GM19438 (cell line): ENCODE results near the gene METRN.

Experiments
- ATAC-seq: cut with Tn5 transposase; IDR thresholded peaks from one replicate; pipeline ENCODE4 v1.9.1; 2021; ENCODE audit warnings: low read depth; ENCODE audit not compliant: unreplicated experiment

Gene METRN

DNA sequence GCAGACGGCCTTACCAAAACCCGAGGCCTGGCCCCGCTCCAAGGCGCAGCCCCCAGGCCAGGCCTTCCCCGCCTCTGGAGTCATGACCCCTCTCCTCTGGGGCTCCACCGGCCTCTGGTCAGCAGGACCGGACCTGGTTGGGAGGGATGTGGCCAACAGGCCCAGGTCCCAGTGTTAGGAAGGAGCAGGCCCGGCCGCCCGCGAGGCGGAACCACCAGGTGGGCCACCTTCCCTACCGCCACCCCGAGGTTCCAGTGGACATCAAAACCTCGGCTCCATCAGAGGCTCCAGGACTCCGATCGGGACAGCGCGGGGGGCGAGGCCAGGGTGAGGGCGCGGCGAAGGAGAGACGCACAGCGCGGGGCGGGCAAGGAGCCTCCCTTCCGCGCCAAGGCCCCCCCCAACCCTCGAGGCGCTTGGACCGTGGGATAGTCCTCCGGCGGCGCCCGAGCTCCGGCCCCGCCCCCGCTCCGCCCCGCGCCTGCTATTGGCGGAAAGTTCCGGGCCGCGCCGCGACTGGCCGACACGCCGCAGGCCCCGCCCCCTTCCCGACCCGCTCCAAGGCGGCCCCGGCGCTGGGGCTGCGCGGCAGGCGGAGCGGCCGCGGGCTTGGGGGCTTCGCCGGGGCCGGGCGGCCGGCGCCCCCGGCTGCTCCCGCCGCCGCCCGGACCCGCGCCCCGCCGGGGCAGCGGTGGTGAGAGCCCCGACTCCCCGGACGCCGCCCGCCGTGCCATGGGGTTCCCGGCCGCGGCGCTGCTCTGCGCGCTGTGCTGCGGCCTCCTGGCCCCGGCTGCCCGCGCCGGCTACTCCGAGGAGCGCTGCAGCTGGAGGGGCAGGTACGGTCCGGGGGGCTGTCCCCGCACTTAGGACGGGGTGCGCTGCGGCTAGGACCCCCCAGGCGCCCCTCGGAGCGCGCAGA, at the start of gene METRN:
Gene METRN, plus strand, starts transcription at position 561 of the 919 bp plus-strand sequence. Its CDS starts 172 bp downstream, at position 733.
- ATAC-seq: peak; percentile 64

DNA sequence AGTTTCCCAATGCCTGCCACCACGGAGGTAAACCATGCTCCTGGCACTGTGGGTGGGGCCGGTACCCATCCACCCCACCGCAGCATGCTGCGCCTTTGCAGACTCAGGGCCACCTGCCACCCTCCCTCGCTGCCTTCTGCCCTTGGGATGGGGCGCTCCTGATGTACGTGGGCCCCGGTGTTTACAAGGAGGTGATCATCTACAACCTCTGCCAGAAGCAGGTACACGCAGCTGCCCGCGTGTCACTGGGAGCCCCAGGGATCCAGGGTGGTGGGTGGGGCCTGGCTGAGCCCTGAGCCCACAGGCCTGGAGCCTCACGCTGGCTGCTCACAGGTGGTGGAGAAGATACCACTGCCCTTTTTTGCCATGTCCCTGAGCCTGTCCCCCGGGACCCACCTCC, 48.3 kb upstream of the METRN start:
- no peak for ATAC-seq

DNA sequence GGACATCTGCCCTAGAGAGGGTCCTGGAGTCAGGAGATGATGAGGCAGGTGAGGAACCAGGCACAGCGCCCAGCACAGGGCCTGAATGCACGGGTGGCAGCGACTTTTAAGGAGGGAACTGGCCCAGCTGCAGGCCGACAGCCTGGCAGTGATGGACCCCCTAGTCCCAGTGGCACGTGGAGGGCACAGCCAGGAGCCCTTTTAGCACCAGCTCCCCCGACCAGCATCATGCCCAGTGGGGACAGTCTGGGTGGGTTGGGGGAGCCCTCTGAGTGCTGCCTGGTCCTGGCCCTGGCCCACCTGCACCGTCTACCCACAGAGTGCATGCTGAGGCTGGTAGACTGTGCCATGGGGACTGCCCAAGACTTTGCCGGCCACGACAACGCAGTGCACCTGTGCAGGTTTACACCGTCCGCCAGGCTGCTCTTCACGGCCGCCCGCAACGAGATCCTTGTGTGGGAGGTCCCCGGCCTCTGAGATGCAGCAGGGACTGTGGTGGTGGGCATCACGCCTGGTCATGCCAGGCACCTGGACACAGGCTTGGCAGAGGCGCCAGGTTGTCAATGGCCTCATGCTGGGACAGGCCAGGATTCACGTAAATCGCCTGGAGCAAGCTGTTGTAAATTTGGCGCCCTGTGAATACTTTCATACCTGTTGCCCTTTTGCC, 47.7 kb upstream of the METRN start:
- no peak for ATAC-seq

DNA sequence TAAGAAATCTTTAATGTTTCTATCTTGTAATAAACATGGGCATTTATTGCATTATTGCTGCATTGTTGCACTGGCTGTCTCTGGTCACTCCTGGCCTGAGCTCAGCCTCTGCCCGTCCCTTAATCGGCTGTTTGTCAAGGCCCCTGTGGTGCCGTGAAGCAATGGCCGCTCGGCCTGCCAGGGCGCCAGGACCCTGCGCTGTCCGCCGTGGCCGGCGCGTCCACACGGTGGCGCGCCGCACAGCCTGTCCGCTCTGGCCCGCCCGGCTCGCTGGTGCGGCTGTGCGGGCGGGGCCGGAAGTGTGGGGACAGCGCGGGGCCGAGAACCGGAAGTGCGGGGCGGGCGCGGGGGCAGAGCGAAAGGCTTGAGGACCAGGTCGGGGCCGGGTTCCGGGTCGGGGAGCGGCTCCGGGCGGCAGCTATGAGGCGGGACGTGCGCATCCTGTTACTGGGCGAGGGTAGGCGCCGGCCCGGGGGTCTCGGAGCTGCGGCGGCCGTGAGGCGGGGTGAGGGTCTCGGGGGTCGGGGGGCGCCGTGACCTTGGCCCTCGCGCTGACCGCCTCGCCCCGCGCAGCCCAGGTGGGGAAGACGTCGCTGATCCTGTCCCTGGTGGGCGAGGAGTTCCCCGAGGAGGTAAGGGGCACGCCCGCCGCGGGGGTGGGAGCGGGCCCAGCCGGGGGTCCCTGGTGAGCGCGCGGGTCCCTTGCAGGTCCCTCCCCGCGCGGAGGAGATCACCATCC, 47.0 kb upstream of the METRN start, which contains the start of gene RHOT2:
Gene RHOT2, plus strand, starts transcription at position 353 of the 739 bp plus-strand sequence. Its CDS starts 68 bp downstream, at position 421.
- peak; percentile 85 for ATAC-seq

DNA sequence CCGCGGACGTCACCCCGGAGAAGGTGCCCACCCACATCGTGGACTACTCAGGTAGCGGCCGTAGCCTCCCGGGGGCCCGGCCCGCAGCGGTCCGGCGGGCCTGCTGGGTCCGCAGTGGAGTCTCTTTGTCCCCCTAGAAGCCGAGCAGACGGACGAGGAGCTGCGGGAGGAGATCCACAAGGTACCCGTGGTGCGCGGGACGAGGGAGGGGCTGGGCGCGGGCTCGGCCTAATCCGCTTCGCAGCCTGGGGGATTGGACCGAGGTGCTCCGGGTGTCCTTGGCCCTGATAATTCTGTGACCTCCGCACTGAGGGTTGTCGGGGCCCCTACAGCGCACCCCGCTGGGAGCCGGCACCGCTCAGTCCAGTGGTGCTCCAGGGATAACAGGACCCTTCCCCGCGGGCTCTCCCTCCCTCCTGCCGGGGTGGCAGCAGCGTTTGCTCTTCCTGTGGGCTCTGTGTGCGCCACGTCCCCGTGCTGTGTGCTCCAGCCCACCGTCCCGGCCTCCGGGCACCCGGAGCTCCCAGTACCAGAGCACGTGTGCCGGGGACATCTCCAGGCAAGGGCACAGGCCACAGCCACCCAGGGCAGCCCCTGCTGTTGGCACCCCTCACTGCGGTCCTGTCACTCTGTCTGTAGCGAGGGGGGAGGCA, 46.3 kb upstream of the METRN start:
- peak; percentile 6 for ATAC-seq

DNA sequence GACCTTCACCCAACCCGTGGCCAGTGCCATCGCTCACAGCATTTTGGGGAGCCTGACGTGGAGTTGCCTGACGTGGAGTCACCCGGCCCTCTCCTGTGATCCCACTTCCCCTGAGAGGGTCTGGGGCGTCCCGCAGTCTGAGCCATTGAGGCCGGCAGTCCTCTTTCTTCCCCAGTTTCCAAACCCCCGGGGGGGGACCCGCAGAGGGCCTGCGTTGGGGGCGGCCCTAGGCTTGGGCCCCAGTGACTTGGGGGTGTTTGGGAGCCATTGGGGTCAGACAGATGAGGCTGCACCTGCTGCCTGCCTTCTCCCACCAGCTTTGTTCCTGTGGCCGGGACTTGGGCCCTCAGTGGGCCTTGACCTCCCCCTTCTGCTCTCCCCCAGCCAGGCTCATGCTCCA, 45.3 kb upstream of the METRN start:
- ATAC-seq: no peak

DNA sequence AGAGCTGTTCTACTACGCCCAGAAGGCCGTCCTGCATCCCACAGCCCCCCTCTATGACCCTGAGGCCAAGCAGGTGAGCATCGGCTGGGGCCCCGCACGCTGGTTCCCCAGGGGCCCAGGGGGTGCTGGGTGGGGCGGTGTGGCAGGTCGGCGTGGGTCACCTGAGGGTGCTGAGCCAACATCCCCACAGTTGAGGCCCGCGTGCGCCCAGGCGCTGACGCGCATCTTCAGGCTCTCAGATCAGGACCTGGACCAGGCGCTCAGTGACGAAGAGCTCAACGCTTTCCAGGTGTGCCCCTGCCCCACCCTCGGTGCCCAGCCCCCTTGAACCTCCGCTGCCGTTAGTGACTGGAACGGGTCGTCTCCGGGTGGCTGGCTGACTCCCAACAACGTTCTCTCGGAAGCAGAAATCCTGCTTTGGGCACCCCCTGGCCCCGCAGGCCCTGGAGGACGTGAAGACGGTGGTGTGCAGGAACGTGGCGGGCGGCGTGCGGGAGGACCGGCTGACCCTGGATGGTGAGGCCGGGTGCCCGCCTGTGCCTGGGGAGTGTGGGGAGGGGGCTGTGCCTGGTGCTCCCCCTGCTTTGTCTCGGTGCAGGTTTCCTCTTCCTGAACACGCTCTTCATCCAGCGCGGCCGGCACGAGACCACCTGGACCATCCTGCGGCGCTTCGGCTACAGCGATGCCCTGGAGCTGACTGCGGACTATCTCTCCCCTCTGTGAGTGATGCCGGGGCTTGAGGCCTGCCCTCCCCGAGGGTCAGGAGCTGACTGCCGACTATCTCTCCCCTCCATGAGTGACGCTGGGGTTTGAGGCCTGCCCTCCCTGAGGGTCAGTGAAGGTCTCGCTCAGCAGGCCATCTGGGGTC, 44.2 kb upstream of the METRN start:
- ATAC-seq: no peak

DNA sequence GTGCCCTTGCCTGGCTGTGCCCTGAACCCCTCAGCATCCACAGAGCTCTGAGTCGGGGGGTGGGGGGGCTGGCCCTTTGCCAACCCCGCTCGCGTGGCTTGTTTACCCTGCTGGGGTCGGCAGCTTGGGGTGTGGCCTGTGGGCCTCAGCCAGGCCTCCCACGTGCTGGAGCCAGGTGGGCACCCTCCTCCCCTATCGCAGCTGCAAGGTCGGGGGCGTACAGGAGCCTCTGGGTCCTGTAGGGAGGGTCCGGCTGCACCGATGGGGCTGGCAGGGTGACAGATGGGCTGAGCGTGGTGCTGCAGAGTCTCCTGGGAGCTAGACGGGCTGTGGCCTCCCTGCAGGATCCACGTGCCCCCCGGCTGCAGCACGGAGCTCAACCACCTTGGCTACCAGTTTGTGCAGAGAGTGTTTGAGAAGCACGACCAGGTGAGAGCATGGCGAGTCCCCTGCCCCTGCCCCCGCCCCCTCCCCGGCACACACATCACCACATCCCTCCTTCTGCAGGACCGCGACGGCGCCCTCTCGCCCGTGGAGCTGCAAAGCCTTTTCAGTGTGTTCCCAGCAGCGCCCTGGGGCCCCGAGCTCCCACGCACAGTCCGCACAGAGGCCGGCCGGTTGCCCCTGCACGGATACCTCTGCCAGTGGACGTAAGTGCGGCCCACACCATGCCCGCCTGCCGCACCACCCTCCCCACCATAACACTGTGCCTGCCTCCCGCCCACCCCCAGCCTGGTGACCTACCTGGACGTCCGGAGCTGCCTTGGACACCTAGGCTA, 43.4 kb upstream of the METRN start:
- no peak for ATAC-seq

DNA sequence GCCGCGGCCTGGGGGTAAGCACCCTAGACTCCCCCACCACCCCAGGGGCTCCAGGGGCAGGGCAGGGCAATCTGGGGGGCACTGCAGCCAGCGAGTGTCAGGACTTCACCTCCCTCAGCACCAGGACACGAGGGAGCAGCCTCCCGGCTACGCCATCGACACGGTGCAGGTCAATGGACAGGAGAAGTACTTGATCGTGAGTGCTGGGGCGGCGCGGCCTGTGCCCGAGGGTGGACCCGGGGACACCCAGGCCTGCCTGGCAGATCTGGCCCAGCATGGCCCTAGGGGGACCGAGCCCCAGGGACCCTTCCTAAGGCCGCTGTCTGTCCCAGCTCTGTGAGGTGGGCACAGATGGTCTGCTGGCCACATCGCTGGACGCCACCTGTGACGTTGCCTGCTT, 42.5 kb upstream of the METRN start:
- no peak for ATAC-seq

DNA sequence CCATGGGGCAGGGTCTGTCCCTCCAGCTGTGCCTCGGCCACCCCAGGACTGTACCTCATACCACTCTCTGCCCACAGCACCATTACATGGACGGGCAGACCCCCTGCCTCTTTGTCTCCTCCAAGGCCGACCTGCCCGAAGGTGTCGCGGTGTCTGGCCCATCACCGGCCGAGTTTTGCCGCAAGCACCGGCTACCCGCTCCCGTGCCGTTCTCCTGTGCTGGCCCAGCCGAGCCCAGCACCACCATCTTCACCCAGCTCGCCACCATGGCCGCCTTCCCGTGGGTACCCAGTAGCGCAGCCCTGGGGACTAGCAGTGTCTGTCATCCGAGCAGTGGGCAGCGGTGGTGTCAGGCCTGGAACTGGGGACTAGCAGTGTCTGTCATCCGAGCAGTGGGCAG, 42.1 kb upstream of the METRN start:
- ATAC-seq: no peak

DNA sequence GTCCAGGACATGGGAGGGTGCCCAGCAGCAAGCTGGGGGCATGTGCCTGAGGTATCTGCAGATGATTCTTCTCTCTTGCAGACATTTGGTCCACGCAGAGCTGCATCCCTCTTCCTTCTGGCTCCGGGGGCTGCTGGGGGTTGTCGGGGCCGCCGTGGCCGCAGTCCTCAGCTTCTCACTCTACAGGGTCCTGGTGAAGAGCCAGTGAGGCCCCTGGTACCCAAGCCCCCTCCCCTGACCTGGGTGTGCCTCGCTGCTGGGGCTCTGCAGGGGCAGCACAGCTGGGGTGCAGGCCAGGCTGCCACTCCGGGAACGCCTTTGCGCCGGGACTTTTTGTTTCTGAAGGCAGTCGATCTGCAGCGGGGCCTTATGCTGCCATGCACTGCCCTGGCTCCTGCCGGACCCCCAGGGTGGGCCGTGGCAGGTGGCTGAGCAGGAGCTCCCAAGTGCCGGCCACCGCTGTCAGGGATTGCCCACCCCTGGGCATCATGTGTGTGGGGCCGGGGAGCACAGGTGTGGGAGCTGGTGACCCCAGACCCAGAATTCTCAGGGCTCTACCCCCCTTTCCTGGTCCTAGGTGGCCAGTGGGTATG, 41.4 kb upstream of the METRN start:
- ATAC-seq: no peak

DNA sequence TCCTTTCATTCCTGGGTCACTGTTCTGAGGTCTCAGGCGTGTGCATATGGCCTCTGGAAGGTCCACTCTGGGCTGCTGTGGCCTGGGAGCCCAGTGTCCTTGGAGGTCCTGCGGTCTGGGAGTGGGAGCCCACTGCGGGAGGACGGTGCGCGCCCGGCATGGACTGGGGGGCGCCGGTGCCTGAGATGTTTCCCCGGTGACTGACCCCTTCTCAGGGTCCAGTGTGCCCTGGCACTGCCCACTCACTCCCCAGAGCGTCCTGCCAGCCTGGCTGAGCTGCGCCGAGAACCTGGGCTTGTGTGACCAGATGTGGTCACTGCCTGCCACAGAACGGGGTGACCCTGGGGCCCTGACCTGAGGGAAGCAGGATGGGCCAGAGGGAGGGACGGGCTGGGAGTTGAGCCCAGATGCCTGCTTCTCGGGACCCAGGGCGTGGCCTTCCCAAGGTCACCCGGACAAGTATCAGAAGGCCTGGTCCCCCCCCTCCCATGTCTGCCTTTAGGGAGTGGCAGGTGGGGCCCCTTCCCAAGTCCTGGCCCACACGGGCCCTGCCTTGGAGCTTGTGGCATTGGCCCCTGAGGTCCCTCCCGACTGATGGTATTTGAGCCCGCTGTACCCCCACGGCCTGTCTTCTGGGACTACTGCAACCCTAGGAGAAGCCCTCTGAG, 40.6 kb upstream of the METRN start:
- no peak for ATAC-seq

DNA sequence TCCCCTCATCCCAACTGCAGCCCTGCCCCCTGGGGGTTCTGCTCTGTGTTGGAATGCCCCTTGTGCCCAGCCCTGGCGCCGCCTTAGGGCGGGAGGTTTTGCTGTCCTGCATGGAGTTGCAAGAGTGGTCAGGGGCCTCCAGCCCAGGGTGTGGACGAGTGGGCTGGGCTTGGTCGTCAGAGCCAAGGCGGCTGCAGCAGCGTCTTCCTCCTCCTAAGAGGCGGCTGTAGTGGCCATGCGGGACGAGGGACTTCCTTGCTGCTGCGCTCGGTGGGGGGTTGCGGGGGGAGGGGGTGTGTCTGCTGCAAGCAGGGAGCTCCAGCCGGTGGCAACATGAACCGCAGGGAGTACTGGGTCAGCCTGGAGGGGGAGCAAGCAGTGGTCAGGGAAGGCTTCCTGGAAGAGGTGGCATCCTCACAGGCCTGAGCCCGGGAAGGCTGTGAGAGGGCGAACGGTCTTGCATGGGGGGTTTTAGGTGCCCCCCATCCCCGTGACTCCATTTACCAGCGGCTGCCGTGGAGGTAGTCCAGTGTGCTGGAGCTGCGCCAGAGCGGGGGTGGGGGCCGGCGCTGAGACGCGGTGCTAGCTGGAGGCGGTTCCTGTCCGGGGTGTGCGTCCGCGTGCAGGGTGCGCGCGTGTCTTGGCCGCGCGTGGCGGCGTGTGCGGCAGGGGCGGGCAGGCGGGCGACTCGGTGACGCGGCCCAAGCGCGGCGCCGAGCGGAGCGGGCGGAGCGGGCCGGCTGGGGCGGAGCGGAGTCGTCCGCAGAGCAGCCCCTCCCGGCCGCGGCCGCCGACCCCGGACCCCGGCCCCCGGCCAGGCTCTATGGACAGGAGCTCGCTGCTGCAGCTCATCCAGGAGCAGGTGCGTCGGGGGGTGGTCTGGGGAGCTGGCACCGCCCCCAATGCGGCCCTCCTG, 39.7 kb upstream of the METRN start, which contains the start of gene RHBDL1:
Gene RHBDL1, plus strand, starts transcription at position 704 of the 916 bp plus-strand sequence. Its CDS starts 120 bp downstream, at position 824.
- no peak for ATAC-seq

DNA sequence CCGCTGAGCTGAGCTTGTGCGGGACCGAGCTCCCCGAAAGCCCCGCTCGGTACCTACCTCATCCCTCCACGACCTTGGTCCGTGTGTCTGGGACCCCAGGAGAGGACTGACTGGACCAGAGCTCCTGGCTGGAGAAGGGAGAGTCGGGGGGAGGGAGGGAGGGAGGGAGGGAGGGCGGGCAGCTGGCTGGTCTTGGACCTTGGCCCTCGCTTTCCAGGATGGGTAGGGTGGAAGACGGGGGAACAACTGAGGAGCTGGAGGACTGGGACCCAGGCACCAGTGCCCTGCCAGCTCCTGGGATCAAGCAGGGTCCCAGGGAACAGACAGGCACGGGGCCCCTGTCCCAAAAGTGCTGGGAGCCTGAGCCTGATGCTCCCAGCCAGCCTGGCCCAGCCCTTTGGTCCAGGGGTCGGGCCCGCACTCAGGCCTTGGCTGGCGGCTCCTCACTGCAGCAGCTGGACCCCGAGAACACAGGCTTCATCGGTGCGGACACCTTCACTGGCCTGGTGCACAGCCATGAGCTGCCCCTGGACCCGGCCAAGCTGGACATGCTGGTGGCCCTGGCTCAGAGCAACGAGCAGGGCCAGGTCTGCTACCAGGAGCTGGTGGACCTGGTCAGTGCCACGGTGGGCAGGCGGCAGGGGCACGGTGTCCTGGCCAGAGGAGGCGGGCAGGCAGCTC, 38.9 kb upstream of the METRN start:
- no peak for ATAC-seq

DNA sequence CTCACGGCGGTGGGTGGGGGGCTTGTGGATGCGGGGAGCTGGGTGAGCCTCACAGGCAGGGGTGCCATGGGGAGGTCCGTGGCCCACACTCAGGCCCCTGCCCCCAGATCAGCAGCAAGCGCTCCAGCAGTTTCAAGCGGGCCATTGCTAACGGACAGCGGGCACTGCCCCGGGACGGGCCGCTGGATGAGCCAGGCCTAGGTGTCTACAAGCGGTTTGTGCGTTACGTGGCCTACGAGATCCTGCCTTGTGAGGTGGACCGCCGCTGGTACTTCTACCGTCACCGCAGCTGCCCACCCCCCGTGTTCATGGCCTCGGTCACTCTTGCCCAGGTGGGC, 38.4 kb upstream of the METRN start:
- no peak for ATAC-seq

DNA sequence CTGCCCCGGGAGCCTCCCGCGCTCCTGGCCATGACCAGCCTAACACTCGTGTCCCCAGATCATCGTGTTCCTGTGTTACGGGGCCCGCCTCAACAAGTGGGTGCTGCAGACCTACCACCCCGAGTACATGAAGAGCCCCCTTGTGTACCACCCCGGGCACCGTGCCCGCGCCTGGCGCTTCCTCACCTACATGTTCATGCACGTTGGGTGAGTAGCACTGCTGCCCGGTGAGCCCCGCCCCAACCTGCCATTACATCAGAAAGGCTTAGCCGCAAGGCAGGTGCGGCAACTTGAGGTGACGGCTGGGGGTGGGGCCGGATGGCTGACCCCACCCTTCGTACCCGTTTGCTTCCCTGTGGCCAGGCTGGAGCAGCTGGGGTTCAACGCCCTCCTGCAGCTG, 38.0 kb upstream of the METRN start:
- no peak for ATAC-seq
